LNCaP clone FGC (cell line): ENCODE measurements around the gene ANGPTL4.
"Not testable (repeated sequence)": the region's sequence is repeated elsewhere in the genome, so short reads cannot be mapped to it uniquely, and the experiment has no call there.

Source experiments
- DNase-seq: peaks from one replicate; pipeline ENCODE4 v3.0.0-alpha.2; 2011; ENCODE audit warnings: low read depth
- H3K4me3 ChIP-seq: 2 replicates; pipeline ENCODE4 v1.5.1; 2011; ENCODE audit warnings: mild to moderate bottlenecking, low read depth, low read length, control low read depth
- CTCF ChIP-seq: IDR thresholded peaks from 2 replicates; pipeline ENCODE4 v1.5.1; 2012; ENCODE audit warnings: mild to moderate bottlenecking; ENCODE audit not compliant: control insufficient read depth, insufficient read depth; ENCODE audit errors: extremely low read depth

Gene ANGPTL4

GRCh38 chr19:8336072-8336569 lies 27.8 kb upstream of the ANGPTL4 start:
- no peak for TF ChIP-seq CTCF
- DNase-seq, result no peak
- H3K4me3 ChIP-seq, result no peak overlapping the region

- TF ChIP-seq CTCF, result no peak
Measured at GRCh38 chr19:8336660-8337059, 27.3 kb upstream of the ANGPTL4 start.

GRCh38 chr19:8337728-8338127 lies 26.2 kb upstream of the ANGPTL4 start:
- no peak for DNase-seq
- no peak for TF ChIP-seq CTCF
- no peak overlapping the region for H3K4me3 ChIP-seq

More at GRCh38 chr19:8336660-8337059, 27.3 kb upstream of the ANGPTL4 start:
- no peak overlapping the region for H3K4me3 ChIP-seq
- no peak for DNase-seq

- no peak for TF ChIP-seq CTCF
- DNase-seq, result no peak
- no peak overlapping the region for H3K4me3 ChIP-seq
Measured at GRCh38 chr19:8338835-8339234, 25.1 kb upstream of the ANGPTL4 start.

- TF ChIP-seq CTCF, result no peak
- no peak overlapping the region for H3K4me3 ChIP-seq
- DNase-seq, result no peak
Measured at GRCh38 chr19:8340341-8341096, 23.4 kb upstream of the ANGPTL4 start.

- not testable (repeated sequence) for DNase-seq, H3K4me3 ChIP-seq
Measured at GRCh38 chr19:8341504-8341903, 22.5 kb upstream of the ANGPTL4 start.

- no peak overlapping the region for H3K4me3 ChIP-seq
- TF ChIP-seq CTCF, result no peak
- DNase-seq, result no peak
Measured at GRCh38 chr19:8342316-8342683, 21.7 kb upstream of the ANGPTL4 start.
